Esophagus muscularis mucosa (tissue), 4 donors: ENCODE results near the gene ZNF423. TPM values are rescaled to one million over a fixed set of nuclear protein-coding genes. Genes with fewer than 3 reads are reported as not detected.
A peak's percentile ranks its signal among the peaks of the same experiment; 100 is the strongest.

Source experiments
- DNase-seq: peaks from one replicate; pipeline ENCODE4 v3.0.0-alpha.2; 2017; ENCODE audit errors: extremely low spot score
- H3K27ac ChIP-seq, 4 donors: fragments of 200-600 bp; sonication (generic); replicated peaks in 1 of 4; 1 replicate in 3 of 4; 2 replicates in 1 of 4; pipeline ENCODE4 v1.5.1; 2016 to 2019; ENCODE audit warnings: mild to moderate bottlenecking in 1 of 4
- H3K27me3 ChIP-seq, 4 donors: fragments of 200-600 bp; sonication (generic); one replicate each; pipeline versions ENCODE4 v1.5.1 to v1.6.0; 2016 to 2019
- H3K36me3 ChIP-seq, 4 donors: fragments of 200-600 bp; sonication (generic); one replicate each; pipeline ENCODE4 v1.5.1; 2016 to 2019
- H3K4me1 ChIP-seq, 4 donors: fragments of 200-600 bp; sonication (generic); one replicate each; pipeline ENCODE4 v1.5.1; 2016 to 2019
- H3K4me3 ChIP-seq, 4 donors: fragments of 200-600 bp; sonication (generic); 1 replicate in 2 of 4; 2 replicates in 2 of 4; pipeline ENCODE4 v1.5.1; 2016 to 2019; ENCODE audit warnings: mild to moderate bottlenecking in 4 of 4, moderate library complexity in 1 of 4
- H3K9me3 ChIP-seq, 4 donors: fragments of 200-600 bp; sonication (generic); 1 replicate in 3 of 4; 2 replicates in 1 of 4; pipeline ENCODE4 v1.5.1; 2016 to 2019
- CTCF ChIP-seq, 3 experiments: fragments of 200-600 bp in 2 of 3; fragments of 450-650 bp in 1 of 3; sonication (generic) in 2 of 3; IDR thresholded peaks; one replicate each; pipeline ENCODE4 v1.5.1; 2017 to 2019; ENCODE audit warnings: antibody characterized with exemption in 3 of 3, mild to moderate bottlenecking in 2 of 3, moderate library complexity in 1 of 3
- EP300 ChIP-seq: sonication (generic); formaldehyde crosslinking; IDR thresholded peaks from one replicate; pipeline ENCODE4 v1.6.1; 2017; ENCODE audit warnings: antibody characterized with exemption
- POLR2A ChIP-seq: fragments of 450-650 bp; IDR thresholded peaks from one replicate; pipeline ENCODE4 v1.6.1; 2017; ENCODE audit warnings: antibody characterized with exemption, moderate library complexity, mild to moderate bottlenecking, low read depth
- POLR2AphosphoS5 ChIP-seq, 2 donors: sonication (generic); formaldehyde crosslinking; IDR thresholded peaks; one replicate each; pipeline ENCODE4 v1.6.1; 2017; ENCODE audit warnings: antibody characterized with exemption in 2 of 2
- WGBS: methylation state at CpG from one replicate; pipeline ENCODE4 v1.1.5; 2018; 5-methylcytosine and 5-hydroxymethylcytosine counted together
- intact Hi-C: fragments of 100-400 bp; cut with DNase I; formaldehyde crosslinking; loops from one replicate; pipeline ENCODE4 v1.15.1; 2023
- total RNA-seq, 4 donors: library from RNA; depleted of rRNA; stranded (reverse); fragments of >200 nt; gene quantifications; one replicate each; pipeline versions ENCODE4 v1.1.0 to v1.2.1, GENCODE V29; 2016

ZNF423 gene
- total RNA-seq, 4 donors from 2014 or later, result 8.7 to 22.5 (median 10.3) TPM

- no peaks in the 10 kb centered on the region for H3K9me3 ChIP-seq
- DNase-seq, result no peak
- no peak overlapping the region for H3K27ac ChIP-seq
- H3K36me3 ChIP-seq, result no peaks in the 10 kb centered on the region
- no peak for TF ChIP-seq CTCF (IDR thresholded peaks at IDR 0.05)
- TF ChIP-seq POLR2AphosphoS5 (IDR thresholded peaks at IDR 0.05), result no peak
- TF ChIP-seq POLR2A, result no peak
- TF ChIP-seq EP300, result no peak
- WGBS, result 90% methylated on average over 5 of the region's 5 CpGs
- no peaks in the 10 kb centered on the region for H3K27me3 ChIP-seq
- intact Hi-C loops, result no loop called here
- peaks cover 0 to 25% (median 20%) of the 10 kb centered on the region in 4 donors for H3K4me1 ChIP-seq
- no peak overlapping the region for H3K4me3 ChIP-seq
Observed at GRCh38 chr16:49588729-49589384, 267.1 kb downstream of the ZNF423 start.

- Histone ChIP-seq H3K27me3 (no peaks in the 10 kb centered on the region), H3K4me3 (no peak overlapping the region), H3K4me1 (peaks cover 0 to 25% (median 20%) of the 10 kb centered on the region in 4 donors), H3K27ac (no peak overlapping the region), H3K36me3 (no peaks in the 10 kb centered on the region), H3K9me3 (no peaks in the 10 kb centered on the region)
- no peak for DNase-seq
- TF ChIP-seq CTCF (IDR thresholded peaks at IDR 0.05), result no peak
- TF ChIP-seq POLR2A, result no peak
- TF ChIP-seq EP300, result no peak
- TF ChIP-seq POLR2AphosphoS5 (IDR thresholded peaks at IDR 0.05), result no peak
- 100% methylated on average over 3 of the region's 3 CpGs for WGBS
- intact Hi-C loops, result no loop called here
Observed at GRCh38 chr16:49588026-49588425, 267.9 kb downstream of the ZNF423 start.

- intact Hi-C loops, result no loop called here
- DNase-seq, result no peak
- H3K4me1 ChIP-seq, result peaks cover 0 to 23% (median 18%) of the 10 kb centered on the region in 4 donors
- WGBS, result 90% methylated on average over 1 of the region's 1 CpG
- no peak overlapping the region for H3K4me3 ChIP-seq
- H3K36me3 ChIP-seq, result no peaks in the 10 kb centered on the region
- H3K9me3 ChIP-seq, result no peaks in the 10 kb centered on the region
- H3K27me3 ChIP-seq, result no peaks in the 10 kb centered on the region
- H3K27ac ChIP-seq, result peak overlapping the region in 1 of 4 donors; percentile 23
- TF ChIP-seq CTCF (IDR thresholded peaks at IDR 0.05) (no peak), POLR2AphosphoS5 (IDR thresholded peaks at IDR 0.05) (no peak), POLR2A (no peak), EP300 (no peak)
Observed at GRCh38 chr16:49587511-49587910, 268.4 kb downstream of the ZNF423 start.

- no peak for DNase-seq
- Histone ChIP-seq H3K4me1 (peaks cover 0 to 19% (median 16%) of the 10 kb centered on the region in 4 donors), H3K4me3 (peak overlapping the region; percentile 4 to 21 (median 6))
Observed at GRCh38 chr16:49586466-49587450, 269.2 kb downstream of the ZNF423 start.

More at GRCh38 chr16:49586466-49587450, 269.2 kb downstream of the ZNF423 start:
- intact Hi-C loops, result no loop called here
- WGBS, result 60% methylated on average over 28 of the region's 28 CpGs
- H3K36me3 ChIP-seq, result no peaks in the 10 kb centered on the region
- no peaks in the 10 kb centered on the region for H3K27me3 ChIP-seq
- H3K27ac ChIP-seq, result peak overlapping the region in 1 of 4 donors; percentile 23
- TF ChIP-seq POLR2AphosphoS5 (IDR thresholded peaks at IDR 0.05), result no peak
- TF ChIP-seq CTCF (IDR thresholded peaks at IDR 0.05), result no peak
- TF ChIP-seq POLR2A, result no peak
- no peak for TF ChIP-seq EP300
- H3K9me3 ChIP-seq, result no peaks in the 10 kb centered on the region
